Mesenchymal stem cell (in vitro differentiated cells and primary cell): Measurements from ENCODE around the gene RAB36.
A peak's percentile ranks its signal among the peaks of the same experiment; 100 is the strongest.

Experiments used
- DNase-seq: peaks from one replicate; pipeline ENCODE4 v3.0.0-alpha.2; 2013
- H2AFZ ChIP-seq: one replicate; pipeline ENCODE4 v1.6.1; 2013; ENCODE audit warnings: low read depth, mild to moderate bottlenecking, control low read depth, inconsistent platforms, low read length, moderate library complexity
- H2AK5ac ChIP-seq: 2 replicates; pipeline ENCODE4 v1.6.1; 2013; ENCODE audit warnings: low read length, moderate library complexity, mild to moderate bottlenecking, inconsistent platforms; ENCODE audit not compliant: severe bottlenecking
- H2BK120ac ChIP-seq: one replicate; pipeline ENCODE4 v1.6.1; 2013; ENCODE audit warnings: low read depth, mild to moderate bottlenecking, inconsistent platforms, low read length, moderate library complexity
- H2BK12ac ChIP-seq, 2 experiments: one replicate each; pipeline ENCODE4 v1.6.1; 2013; ENCODE audit warnings: inconsistent platforms in 2 of 2, low read length in 2 of 2, mild to moderate bottlenecking in 2 of 2, moderate library complexity in 2 of 2, control low read depth in 1 of 2
- H2BK15ac ChIP-seq: one replicate; pipeline ENCODE4 v1.6.1; 2013; ENCODE audit warnings: mild to moderate bottlenecking, low read depth, inconsistent platforms; ENCODE audit not compliant: poor library complexity, severe bottlenecking
- H2BK5ac ChIP-seq: 2 replicates; pipeline ENCODE4 v1.6.1; 2013; ENCODE audit warnings: low read depth, mild to moderate bottlenecking, low read length, control low read depth, inconsistent platforms; ENCODE audit not compliant: poor library complexity, severe bottlenecking
- H3K14ac ChIP-seq, 2 experiments: one replicate each; pipeline ENCODE4 v1.6.1; 2013; ENCODE audit warnings: inconsistent platforms in 2 of 2, low read length in 2 of 2, control low read depth in 1 of 2, mild to moderate bottlenecking in 1 of 2, moderate library complexity in 1 of 2
- H3K18ac ChIP-seq, 2 experiments: one replicate each; pipeline ENCODE4 v1.6.1; 2013; ENCODE audit warnings: inconsistent platforms in 2 of 2, low read length in 2 of 2, control low read depth in 1 of 2, low read depth in 1 of 2, mild to moderate bottlenecking in 1 of 2
- H3K23ac ChIP-seq, 2 experiments: one replicate each; pipeline ENCODE4 v1.6.1; 2013; ENCODE audit warnings: inconsistent platforms in 2 of 2, low read length in 2 of 2, mild to moderate bottlenecking in 2 of 2, moderate library complexity in 2 of 2, control low read depth in 1 of 2
- H3K27ac ChIP-seq: 2 replicates; pipeline ENCODE4 v1.5.1; 2013; ENCODE audit warnings: mild to moderate bottlenecking, moderate library complexity, low read length, control low read depth, inconsistent platforms; ENCODE audit not compliant: poor library complexity, severe bottlenecking
- H3K27me3 ChIP-seq, 2 experiments: 2 replicates each; pipeline versions ENCODE4 v1.6.1 to v1.7.0; 2013; ENCODE audit warnings: low read length in 2 of 2, mild to moderate bottlenecking in 2 of 2, moderate library complexity in 2 of 2, control low read depth in 1 of 2, inconsistent platforms in 1 of 2; ENCODE audit not compliant: control insufficient read depth in 1 of 2, insufficient read depth in 1 of 2
- H3K36me3 ChIP-seq, 2 experiments: 2 replicates each; pipeline versions ENCODE4 v1.6.1 to v1.7.0; 2013; ENCODE audit warnings: low read length in 2 of 2, control low read depth in 1 of 2, inconsistent platforms in 1 of 2, low read depth in 1 of 2, mild to moderate bottlenecking in 1 of 2; ENCODE audit not compliant: insufficient read depth in 2 of 2, control insufficient read depth in 1 of 2
- H3K4ac ChIP-seq, 2 experiments: one replicate each; pipeline ENCODE4 v1.6.1; 2013; ENCODE audit warnings: inconsistent platforms in 2 of 2, low read length in 2 of 2, mild to moderate bottlenecking in 2 of 2, moderate library complexity in 2 of 2, control low read depth in 1 of 2, low read depth in 1 of 2
- H3K4me1 ChIP-seq: 2 replicates; pipeline ENCODE4 v1.6.1; 2013; ENCODE audit warnings: low read depth, low read length, control low read depth; ENCODE audit not compliant: control insufficient read depth, insufficient read depth
- H3K4me2 ChIP-seq: 2 replicates; pipeline ENCODE4 v1.6.1; 2013; ENCODE audit warnings: low read length, mild to moderate bottlenecking, inconsistent platforms; ENCODE audit not compliant: poor library complexity, severe bottlenecking
- H3K4me3 ChIP-seq, 2 experiments: 2 replicates each; pipeline versions ENCODE4 v1.5.1 to v1.7.0; 2013; ENCODE audit warnings: low read length in 2 of 2, mild to moderate bottlenecking in 2 of 2, control low read depth in 1 of 2, low read depth in 1 of 2; ENCODE audit not compliant: insufficient read depth in 1 of 2
- H3K79me1 ChIP-seq: replicated peaks from 2 replicates; pipeline ENCODE4 v1.6.1; 2013; ENCODE audit warnings: mild to moderate bottlenecking, control low read depth, low read length, inconsistent platforms; ENCODE audit not compliant: poor library complexity, severe bottlenecking
- H3K9ac ChIP-seq: 2 replicates; pipeline ENCODE4 v1.7.0; 2013; ENCODE audit warnings: mild to moderate bottlenecking, low read length, moderate library complexity
- H3K9me3 ChIP-seq: 2 replicates; pipeline ENCODE4 v1.7.0; 2013; ENCODE audit warnings: mild to moderate bottlenecking, low read length; ENCODE audit not compliant: control insufficient read depth
- H4K8ac ChIP-seq: one replicate; pipeline ENCODE4 v1.6.1; 2013; ENCODE audit warnings: inconsistent platforms, mild to moderate bottlenecking, low read length, moderate library complexity
- H4K91ac ChIP-seq: one replicate; pipeline ENCODE4 v1.6.1; 2013; ENCODE audit warnings: mild to moderate bottlenecking, low read length, inconsistent platforms
- WGBS: methylation state at CpG from one replicate; pipeline ENCODE4 v1.1.7; 2013; ENCODE audit warnings: mixed read lengths; 5-methylcytosine and 5-hydroxymethylcytosine counted together

RAB36 gene

DNA sequence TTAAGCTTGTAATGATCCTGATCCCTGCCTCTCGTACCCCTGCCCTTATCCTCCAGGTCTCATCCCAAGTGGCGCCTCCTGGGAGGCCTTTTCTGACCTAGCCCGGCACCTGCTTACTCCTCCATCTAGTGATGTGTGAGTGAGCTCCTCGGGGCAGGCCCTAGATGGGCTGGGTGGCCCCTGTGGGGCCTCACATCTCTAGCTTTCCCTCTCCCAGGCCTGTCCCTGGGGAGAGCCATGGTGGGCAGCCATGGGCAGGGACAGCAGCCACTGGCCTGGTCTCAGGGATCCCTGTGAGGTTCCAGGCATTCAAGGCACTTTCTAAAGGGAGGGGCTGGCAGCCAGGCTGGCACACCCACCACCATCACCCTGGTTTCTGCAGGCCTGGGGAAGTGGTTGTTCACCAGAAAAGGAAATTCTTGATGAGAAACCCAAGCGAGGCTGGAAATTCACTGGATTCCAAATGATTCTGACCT is 47.0 kb upstream of the RAB36 start:
- H2BK15ac ChIP-seq, result no peak overlapping the region
- WGBS, result 83% methylated on average over 5 of the region's 5 CpGs
- no peak overlapping the region for H3K9ac ChIP-seq
- H3K4me3 ChIP-seq, result no peak overlapping the region
- no peak overlapping the region for H2AK5ac ChIP-seq
- H3K18ac ChIP-seq, result no peak overlapping the region
- no peaks in the 10 kb centered on the region for H3K4me1 ChIP-seq
- H2BK12ac ChIP-seq, result no peak overlapping the region
- peaks cover 0 to 17% of the 10 kb centered on the region in 2 experiments for H3K27me3 ChIP-seq
- no peak overlapping the region for H3K27ac ChIP-seq
- H2AFZ ChIP-seq, result no peak overlapping the region
- H4K8ac ChIP-seq, result no peak overlapping the region
- H3K79me1 ChIP-seq, result no peaks in the 10 kb centered on the region
- H3K36me3 ChIP-seq, result no peaks in the 10 kb centered on the region
- H3K4ac ChIP-seq, result no peak overlapping the region
- H2BK5ac ChIP-seq, result no peak overlapping the region
- H3K14ac ChIP-seq, result no peak overlapping the region
- H3K23ac ChIP-seq, result no peak overlapping the region
- no peaks in the 10 kb centered on the region for H3K9me3 ChIP-seq
- H2BK120ac ChIP-seq, result no peak overlapping the region
- no peak for DNase-seq
- H3K4me2 ChIP-seq, result no peak overlapping the region
- H4K91ac ChIP-seq, result no peak overlapping the region

DNA sequence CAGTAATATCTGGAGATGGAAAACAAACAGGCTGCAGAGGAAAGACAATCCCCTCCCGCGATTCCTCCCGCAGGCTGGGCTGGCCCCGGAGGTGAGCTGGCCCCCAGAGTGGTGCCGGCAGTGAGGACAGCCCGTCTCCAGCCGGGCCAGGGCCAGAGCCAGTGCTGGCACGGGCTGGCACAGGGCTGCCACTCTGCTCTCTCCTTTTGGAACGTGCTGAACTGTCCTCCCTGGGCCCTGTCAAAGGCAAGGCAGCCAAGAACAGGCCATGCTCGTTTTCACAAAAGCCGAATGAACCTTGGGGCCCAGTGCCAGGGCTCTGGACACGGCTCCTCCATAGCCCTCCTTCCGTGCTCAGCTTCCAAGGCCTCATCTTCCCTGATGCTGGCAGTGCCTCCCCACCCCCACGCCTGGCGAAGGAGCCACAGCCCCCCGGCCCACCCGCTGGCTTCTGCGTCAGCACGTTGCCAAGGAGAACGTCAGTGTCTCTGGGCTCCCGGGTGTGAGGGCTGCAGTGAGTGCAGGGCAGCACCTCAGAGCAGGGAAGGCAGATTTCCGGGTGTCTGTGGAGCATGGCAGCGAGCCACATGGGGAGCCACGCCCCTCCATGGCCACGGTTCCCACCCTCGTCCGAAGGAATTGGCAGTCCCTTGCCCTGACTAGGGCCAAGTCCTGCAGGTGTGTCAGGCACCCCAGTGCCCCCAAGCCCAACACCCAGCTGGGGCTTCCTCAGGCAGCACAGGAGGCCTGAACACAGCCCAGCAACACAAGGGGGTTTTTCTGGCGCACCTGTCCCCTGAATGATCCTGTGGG is 46.4 kb upstream of the RAB36 start:
- Histone ChIP-seq H3K14ac (no peak overlapping the region), H3K23ac (no peak overlapping the region), H3K4me1 (no peaks in the 10 kb centered on the region), H2BK12ac (no peak overlapping the region), H3K9ac (no peak overlapping the region), H2BK120ac (no peak overlapping the region), H2AK5ac (no peak overlapping the region), H4K91ac (no peak overlapping the region), H2BK5ac (no peak overlapping the region), H3K4me2 (no peak overlapping the region), H3K36me3 (no peaks in the 10 kb centered on the region), H3K4me3 (no peak overlapping the region), H3K27me3 (peaks cover 0 to 18% of the 10 kb centered on the region in 2 experiments), H4K8ac (peak overlapping the region; percentile 32), H3K18ac (no peak overlapping the region), H3K27ac (no peak overlapping the region), H3K79me1 (no peaks in the 10 kb centered on the region), H3K4ac (no peak overlapping the region), H3K9me3 (no peaks in the 10 kb centered on the region), H2AFZ (no peak overlapping the region), H2BK15ac (no peak overlapping the region)
- WGBS, result 80% methylated on average over 28 of the region's 28 CpGs
- DNase-seq, result no peak

DNA sequence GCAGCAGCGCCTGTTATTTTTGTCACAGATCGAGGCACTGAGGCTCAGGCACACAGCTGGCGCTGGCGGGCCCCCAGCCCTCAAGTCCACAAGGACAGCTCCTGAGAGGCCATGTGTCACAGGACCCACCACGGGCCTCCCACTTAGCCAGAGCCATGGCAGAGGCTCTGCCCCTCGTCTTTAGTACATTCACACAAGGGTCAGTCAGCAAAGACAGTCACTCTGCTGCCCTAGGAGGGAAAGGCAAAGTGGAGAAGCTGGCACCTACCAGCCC is 45.8 kb upstream of the RAB36 start:
- Histone ChIP-seq H3K36me3 (no peaks in the 10 kb centered on the region), H3K14ac (no peak overlapping the region), H3K18ac (no peak overlapping the region), H4K8ac (peak overlapping the region; percentile 32), H2AK5ac (no peak overlapping the region), H2BK120ac (no peak overlapping the region), H3K23ac (no peak overlapping the region), H3K4me2 (no peak overlapping the region), H3K9me3 (no peaks in the 10 kb centered on the region), H3K27me3 (peaks cover 0 to 18% of the 10 kb centered on the region in 2 experiments), H3K4me1 (no peaks in the 10 kb centered on the region), H2BK5ac (no peak overlapping the region), H4K91ac (no peak overlapping the region), H3K4me3 (no peak overlapping the region), H2BK12ac (no peak overlapping the region), H2BK15ac (no peak overlapping the region), H3K79me1 (no peaks in the 10 kb centered on the region), H3K27ac (no peak overlapping the region), H3K4ac (no peak overlapping the region), H3K9ac (no peak overlapping the region), H2AFZ (no peak overlapping the region)
- 79% methylated on average over 6 of the region's 6 CpGs for WGBS
- no peak for DNase-seq

DNA sequence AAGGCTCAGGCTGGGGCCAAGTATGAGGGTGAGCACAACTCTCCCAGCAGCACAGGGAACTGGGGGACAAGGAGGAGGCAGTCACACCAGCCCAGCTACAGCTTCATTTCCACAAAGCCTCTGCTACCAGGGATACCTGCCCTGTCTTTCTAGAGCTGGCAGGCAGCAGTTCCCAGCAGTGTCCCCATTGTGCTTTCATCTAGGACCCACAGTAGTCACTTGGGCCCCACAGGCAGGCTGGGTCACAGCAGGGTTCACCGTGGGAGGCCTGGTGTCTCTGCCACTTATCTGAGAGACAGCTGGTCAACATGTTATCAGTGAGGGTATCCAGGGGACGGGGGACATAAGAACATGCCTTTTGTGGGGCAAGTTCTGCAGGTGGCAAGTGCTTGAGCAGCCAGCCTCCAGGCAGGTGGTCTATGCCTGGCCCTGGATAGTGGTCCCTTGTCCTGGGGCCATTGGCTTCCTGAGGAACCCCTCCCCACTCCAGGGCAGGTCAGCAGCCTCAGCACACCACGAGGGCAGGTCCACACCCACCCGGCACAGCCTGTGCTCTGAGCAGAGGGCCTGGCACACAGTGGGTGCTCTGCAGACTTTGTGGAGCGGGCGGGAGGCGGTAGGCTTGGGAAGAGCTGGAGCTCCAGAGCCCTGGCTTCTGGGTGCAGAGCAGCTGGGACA is 45.0 kb upstream of the RAB36 start:
- H3K23ac ChIP-seq, result peak overlapping the region in 1 of 2 experiments; percentile 26
- H3K4me1 ChIP-seq, result no peaks in the 10 kb centered on the region
- no peaks in the 10 kb centered on the region for H3K36me3 ChIP-seq
- H3K14ac ChIP-seq, result no peak overlapping the region
- no peak overlapping the region for H2BK12ac ChIP-seq
- 64% methylated on average over 7 of the region's 7 CpGs for WGBS
- DNase-seq, result no peak
- H3K27ac ChIP-seq, result no peak overlapping the region
- no peak overlapping the region for H3K4ac ChIP-seq
- no peak overlapping the region for H2AK5ac ChIP-seq
- no peak overlapping the region for H2BK120ac ChIP-seq
- no peak overlapping the region for H2AFZ ChIP-seq
- H3K4me3 ChIP-seq, result no peak overlapping the region
- no peaks in the 10 kb centered on the region for H3K79me1 ChIP-seq
- no peak overlapping the region for H3K9ac ChIP-seq
- no peak overlapping the region for H2BK5ac ChIP-seq
- H3K27me3 ChIP-seq, result peaks cover 0 to 18% of the 10 kb centered on the region in 2 experiments
- H4K8ac ChIP-seq, result no peak overlapping the region
- no peak overlapping the region for H3K4me2 ChIP-seq
- no peak overlapping the region for H2BK15ac ChIP-seq
- no peak overlapping the region for H3K18ac ChIP-seq
- H4K91ac ChIP-seq, result no peak overlapping the region
- no peaks in the 10 kb centered on the region for H3K9me3 ChIP-seq
